UCSD-AML1 (cell line): Measurements from ENCODE around the gene RPL19.
"Not testable (repeated sequence)": the region's sequence is repeated elsewhere in the genome, so short reads cannot be mapped to it uniquely, and the experiment has no call there.

Experiments used
- DNase-seq: peaks from one replicate; lab custom pipeline; 2025; ENCODE audit not compliant: unreplicated experiment; lab: John Stamatoyannopoulos, UW

RPL19 gene

DNA sequence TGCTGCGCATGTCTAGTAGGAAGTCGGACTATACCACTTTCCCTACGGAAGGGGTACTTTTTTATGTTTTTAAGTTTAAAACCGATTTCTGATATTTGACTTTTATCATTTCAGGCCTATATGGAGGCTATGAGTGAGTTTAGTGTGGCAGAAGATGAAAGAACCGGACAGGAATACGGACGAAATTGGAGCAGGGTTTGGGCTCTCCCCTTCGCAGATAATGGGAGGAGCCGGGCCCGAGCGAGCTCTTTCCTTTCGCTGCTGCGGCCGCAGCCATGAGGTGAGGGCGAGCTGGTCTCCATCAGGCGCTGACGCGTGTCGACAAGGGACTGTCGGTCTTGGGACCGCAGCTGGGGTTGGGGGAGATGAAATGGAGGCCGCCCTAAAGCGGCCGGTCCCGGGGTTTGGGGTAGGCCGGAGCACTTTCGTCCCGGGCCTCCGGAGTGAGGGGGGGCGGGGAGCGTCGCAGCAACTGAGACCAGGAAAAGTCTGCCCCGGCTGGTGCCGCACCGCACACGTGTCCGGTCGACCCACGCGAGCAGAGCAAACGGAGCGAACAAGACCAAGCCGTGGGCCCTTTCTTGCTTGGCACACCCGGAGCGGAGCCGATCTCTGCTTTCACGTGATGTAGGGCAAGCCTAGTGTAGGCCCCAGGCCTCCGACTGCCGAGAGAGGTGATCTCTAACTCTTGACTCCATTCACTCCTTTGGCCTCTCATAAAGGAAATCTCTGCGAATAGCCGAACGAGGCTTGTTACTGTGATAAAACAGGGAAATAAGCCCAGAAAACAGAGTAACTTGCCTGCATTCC, at the start of gene RPL19:
RPL19 (plus strand) TSS at position 214 of the 810 bp plus-strand sequence; CDS start at position 276, 62 bp downstream.
- DNase-seq, result peak; percentile 83

DNA sequence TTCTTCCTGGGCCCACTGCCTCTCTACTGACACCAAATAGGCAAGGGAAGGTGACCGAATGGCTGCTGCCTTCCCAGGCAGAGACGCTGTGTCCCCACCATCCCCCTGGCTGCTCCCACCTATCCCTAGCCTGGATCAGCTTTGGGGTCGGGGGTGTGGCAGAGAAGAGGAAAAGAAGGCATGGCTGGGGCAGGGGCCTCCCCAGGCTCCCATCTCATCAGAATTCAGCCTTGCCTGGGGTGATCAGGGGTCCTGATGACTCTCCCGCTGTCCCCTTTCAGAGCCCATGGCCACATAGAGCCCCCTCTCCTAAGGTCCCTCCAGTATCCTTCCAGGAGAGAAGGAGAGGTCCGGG, 49.3 kb upstream of the RPL19 start:
- no peak for DNase-seq

DNA sequence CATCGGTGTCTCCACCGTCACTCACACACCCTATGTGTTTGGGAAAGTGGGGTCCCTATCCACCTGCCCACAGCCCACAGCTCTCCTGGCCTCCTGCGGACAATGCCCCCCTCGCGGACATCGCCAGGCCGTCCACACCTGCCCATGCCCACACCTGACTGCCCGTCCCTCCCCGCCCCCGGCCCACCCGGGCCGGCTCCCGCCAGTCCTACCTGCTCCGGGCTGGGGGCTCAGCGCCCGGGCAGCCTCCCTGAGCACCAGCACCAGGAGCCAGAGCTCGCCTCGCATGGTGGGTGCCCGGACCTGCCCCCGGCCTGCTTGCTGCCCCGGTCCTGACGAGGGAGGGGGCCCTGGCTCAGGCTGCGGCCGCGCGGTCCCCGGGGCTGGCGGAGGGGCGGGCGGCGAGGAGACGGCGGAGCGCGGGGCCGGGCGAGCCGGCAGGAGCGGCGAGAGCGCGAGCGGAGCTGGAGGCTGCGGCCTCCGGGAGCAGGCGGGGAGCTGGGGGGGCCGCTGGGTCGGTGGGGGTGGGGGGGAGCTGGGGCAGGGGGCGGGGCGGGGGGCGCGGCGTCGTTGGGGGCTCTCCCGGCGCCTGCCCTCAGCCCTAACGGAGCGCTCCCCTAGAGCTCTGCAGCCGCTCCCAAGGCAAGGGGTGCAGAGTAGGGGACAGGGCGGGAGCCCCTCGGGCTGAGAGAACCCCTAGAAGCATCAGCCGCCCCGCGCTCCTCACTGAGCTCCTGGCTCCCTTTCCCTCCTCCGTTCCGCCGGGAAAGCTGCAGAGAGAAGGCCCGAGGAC, 48.7 kb upstream of the RPL19 start, which contains the start of gene PLXDC1:
PLXDC1 (minus strand) TSS at position 488 of the 793 bp plus-strand sequence; CDS start at position 288, 200 bp downstream.
- DNase-seq, result no peak

DNA sequence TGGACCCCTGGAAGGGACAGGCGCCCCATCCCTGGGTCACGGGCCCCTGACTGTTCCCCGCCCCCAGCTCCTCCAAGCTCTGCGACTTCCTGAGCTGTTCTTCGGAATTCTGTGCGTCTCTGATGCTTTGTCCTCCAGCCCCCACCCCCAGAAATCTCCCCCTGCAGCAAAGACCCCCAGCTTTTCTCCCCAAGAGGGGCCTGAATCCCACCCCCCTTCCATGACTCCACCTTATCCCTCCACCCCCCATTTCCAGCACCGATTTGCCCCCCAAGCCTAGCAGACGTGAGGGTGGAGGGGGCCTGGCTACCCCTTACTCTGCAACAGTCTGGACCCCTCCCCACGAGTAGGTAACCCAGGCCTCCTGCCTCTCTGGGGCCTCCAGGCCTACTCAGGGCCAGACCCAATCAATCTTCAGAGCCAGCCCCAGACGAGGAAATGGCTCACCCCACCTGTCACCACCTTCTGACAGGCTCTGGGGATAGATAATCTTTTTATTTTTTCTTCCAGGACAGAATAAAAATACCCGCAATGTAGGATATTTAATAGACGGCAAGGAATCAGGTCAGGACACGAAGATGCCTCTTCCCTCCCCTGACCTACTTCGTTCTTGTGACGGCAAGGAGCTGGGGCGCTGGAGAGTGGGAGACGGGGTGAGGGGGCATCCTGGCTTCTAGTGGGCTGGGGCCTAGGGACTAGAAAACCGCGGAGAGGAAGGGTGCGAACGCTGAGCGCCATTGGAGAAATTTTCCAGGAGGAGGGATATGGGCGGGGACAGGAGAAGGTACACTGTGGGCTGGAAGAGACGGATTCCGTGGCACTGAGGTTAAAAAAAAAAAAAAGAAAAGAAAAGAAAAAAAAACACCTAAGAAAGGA, 47.9 kb upstream of the RPL19 start:
- no peak for DNase-seq

DNA sequence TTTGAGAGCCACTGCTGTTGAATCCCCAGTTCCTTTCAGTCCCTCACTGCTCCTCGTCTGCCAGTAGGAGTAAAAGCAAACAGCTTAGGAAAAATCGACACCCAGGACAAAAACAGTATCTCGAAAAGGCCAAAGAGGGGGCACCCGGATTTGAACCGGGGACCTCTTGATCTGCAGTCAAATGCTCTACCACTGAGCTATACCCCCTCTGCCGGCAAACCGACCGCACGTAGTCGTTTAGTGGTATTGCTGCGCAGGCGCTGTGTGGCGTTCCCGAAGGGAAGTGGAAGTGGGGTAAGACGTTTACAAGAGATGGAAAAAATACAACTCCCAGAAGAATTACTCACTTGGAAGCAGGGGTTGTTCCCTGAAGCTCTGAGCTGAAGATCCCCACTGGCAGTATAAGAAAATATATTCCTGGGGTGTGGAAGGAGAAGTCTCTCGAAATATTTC, 46.5 kb upstream of the RPL19 start:
- peak; percentile 92 for DNase-seq

DNA sequence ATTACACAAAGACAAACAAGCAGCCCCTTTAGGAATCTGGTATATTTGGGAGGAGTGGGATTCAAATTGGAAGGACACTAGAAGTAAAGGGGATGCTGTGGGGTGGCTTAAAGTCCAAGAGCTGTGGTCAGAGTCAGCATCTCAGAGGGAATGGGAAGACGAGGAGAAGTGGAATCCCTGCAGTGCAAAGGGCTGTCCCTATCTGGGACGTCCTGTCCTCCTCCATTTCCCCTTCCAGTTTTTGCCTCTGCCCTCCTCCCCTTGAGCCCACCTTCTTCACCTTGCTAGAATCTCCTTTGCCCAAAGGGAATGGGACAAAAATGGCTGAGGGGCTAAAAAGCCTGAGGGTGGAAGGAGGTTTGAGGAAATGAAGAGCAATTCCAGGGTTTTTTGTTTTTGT, 44.4 kb upstream of the RPL19 start:
- DNase-seq, result no peak

DNA sequence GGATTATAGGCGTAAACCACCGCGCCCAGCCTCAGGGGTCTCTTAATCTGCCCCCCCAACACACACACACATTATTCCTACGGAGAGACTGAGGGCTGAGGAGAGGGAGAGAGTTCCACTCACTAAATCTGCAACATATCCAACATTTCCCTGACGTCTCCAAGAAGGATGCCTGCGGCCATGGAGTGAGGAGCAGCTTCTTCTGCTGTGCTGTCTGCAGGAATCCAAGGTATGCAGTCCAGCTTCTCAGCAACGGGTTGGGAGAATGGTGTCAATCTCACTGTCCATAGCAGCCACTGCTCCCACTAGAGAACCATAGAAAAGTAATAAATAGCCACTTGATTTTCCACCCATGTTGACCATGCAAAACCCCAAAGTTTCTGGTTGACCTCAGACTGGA, 43.6 kb upstream of the RPL19 start:
- no peak for DNase-seq

DNA sequence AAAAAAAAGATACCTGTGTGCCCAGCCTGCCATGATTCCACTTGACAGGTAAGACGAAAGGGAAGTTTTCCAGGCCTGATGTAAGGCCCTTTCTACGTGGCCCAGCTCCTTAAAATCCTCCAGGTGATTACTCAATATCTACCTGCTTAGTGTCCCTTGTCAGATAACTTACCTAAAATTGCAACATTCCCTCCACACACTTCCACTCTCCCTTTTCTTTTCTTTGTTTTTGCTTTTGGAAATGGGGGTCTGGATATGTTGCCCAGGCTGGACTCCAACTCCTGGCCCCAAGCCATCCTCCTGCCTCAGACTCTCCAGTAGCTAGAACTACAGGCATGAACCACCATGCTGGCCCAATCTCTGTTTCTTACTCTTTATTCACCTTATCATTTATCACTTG, 41.5 kb upstream of the RPL19 start:
- DNase-seq, result no peak

DNA sequence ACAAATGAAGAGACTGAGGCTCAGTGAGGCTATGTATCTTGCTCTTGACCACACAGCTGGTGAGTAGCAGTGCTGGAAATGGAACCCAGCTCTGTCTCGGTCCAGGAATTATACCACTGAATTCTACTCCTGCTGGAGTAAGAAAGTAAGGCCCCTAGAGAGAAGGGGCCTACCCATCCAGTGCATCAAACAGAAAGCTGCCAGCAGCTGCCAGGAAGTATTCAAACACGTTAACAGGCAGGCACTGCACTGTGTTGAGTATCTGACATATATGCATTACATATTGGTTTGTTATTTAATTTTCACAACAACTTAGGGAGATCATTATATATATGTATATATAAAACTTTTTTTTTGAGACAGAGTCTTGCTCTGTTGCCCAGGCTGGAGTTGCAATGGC, 38.1 kb upstream of the RPL19 start:
- no peak for DNase-seq

DNA sequence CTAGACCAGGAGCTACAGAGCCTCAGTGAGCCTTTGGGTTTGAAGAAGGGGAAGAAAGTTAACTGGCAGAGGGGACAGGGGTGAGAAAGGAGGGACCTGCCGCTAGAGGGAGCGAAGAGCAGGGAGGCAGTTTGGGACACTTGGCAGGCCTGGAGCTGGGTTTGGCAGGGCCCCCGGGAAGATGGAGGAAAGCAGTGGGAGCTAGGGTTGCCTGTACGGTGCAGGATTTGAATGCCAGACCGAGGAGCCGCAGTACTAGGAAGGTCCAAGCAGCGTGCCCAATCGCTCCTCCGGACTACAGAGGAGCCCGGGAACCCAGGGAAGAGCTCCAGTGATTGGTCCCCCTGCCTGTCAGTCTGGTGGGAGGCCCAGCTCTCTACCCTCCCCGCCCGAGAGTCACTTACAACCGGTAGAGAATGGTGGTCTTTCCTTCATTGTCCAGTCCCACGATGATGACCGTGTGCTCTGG, 35.4 kb upstream of the RPL19 start:
- DNase-seq, result peak; percentile 73

DNA sequence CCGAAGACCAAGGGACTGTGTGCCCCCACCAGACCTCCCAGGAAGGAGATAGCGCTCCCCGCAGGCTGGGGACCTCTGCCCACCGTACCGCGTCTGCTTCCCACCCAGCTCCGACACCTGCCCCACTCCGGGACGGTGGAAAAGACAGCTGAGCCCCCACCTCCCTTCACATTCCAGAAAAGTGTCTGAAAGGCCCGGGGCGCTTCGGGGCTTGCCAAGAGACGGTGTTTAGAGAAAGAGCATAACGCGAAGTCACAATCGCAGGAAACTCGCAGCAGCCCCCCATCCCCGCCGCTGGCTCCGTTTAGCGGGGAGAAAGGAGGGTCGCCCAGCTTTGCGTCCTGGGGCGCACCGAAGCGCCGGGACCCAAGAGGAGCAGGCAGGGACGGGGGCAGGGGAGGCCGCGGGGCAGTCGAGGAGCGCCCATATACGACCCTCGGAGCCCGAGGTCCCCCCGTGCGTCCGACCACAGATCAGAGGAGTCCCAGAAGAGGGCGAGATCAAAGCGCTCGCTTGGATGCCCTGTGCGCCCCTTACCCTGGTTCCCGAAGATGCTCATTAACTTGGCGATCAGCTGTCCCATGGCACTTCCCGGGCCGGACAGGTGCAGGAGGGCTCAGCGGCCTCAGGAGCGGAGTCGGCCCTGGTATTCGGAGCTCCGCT, 34.8 kb upstream of the RPL19 start:
- no peak for DNase-seq

DNA sequence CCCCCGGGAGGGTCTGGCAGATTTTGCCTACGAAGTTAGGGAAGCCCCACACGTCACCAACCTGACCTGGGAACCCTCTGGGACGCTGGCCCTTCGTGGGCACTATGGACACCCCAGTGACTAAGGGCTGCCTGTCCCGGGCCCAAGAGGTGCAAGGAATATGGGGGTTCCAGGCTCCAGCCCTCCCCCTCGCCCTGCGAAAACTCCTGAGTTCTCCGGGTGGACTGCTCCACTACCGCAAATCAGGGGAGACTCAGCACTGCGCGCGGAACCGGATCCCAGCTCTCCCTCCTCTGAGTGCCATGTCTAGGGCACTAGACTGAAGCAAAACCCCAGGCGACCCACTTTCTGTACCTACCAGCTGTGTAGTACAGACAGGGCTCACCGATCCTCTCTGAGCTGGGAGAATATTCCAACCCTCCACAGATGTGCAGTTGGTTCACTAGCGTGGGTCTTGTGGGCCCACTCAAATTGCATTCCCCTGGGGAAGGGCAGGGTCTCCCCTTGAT, 34.2 kb upstream of the RPL19 start, which contains the start of gene ARL5C:
ARL5C (minus strand) TSS at position 321 of the 509 bp plus-strand sequence. CDS start 401 bp downstream, outside the sequence.
- DNase-seq, result no peak

DNA sequence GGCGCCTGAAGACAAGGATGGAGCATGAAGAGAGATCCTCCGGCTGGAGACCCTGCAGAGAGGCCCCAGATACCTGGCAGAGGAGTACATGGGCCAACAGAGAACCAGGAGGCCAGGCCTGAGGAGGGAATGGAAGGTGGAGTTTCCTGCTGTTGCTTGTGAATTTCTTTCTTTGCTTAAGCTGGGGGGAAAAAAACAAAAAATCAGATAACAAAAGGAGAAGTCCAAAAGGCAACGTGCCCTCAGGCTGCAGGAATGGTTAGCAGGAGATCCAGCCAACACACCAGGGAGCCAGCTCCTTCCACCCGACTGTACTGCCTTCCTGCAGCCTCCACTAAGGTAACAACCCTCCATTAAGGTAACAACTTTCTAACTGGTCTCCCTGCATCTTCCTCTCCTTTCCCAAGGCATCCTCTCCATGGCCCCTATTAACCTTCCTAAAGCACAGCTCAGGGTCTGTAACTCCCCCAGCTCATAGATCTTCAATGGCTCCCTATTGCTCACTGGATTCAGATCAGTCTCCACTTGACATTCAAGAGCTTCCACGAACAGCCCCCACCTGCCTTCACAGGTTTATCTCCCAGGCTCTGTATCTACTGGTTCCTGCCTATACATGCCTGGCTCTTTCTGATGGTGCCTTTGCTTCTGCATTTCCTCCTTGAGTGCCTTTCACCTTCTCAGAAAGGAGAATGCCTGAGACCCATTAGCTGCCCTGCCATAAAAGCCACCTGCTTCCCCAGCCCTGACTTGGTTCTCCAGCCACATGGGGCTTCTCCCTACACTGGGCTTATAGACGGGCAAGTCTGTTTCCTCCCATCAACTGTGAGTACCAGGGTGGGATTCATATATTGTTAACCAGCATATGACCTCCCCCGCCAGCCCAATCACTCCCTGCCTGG, 33.4 kb upstream of the RPL19 start:
- peak; percentile 41 for DNase-seq

DNA sequence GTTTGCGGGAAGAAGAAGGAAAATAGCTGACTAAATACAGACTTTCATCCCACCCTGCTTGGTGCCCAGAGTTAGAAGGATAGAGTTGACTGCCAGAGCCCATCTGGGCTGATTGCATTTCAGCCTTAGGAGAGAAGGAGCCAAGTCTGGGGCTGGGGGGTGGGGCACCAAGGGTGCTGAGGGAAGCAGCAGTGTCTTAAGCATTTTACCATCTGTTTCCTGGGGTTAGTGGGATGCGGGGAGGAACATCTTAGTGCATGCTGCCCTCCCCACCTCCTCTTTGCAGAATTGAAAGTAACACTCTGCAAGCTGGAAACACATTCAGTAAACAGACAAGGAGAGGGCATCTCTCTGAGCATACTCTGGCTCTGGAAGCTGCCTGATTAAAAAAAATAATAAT, 32.6 kb upstream of the RPL19 start:
- peak; percentile 80 for DNase-seq

DNA sequence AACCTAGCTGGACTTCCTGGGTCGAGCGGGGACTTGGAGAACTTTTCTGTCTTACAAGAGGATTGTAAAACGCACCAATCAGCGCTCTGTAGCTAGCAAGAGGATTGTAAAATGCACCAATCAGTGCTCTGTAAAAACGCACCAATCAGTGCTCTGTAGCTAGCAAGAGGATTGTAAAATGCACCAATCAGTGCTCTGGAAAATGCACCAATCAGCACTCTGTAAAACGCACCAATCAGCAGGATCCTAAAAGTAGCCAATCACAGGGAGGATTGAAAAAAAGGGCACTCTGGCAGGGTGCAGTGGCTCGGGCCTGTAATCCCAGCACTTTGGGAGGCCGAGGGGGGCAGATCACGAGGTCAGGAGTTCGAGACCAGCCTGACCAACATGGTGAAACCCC, 31.6 kb upstream of the RPL19 start:
- not testable (repeated sequence) for DNase-seq

DNA sequence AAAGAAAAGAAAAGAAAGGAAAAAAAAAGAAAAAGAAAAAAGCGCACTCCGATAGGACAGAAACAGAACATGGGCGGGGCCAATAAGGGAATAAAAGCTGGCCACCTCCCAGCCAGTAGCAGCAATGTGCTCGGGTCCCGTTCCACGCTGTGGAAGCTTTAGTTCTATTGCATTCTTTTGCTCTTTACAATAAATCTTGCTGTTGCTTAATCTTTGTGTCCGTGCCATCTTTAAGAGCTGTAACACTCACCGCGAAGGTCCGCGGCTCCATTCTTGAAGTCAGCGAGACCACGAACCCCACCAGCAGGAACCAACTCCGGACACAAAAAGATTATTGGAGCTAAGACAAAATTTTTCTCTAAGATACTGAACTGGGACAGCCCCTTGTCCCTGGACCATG, 31.0 kb upstream of the RPL19 start:
- DNase-seq, result no peak

DNA sequence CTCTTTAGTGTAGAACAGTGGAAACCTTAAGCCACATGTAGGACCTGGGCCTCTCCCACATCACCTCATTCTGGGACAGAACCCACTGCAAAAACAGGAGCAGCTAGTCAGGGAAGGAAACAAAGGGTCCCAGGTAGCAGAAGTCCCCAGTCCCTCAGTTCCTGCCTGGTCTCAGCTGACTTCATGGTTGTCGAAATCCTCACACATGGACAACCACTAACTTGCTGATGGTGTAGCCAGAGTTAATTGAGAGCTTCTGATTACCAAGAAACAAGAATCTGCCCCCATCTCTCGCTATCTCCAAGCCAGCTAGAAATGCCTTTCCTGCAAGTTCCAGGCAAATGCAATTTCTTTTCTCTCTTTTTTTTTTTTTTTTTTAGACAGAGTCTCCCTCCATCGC, 30.6 kb upstream of the RPL19 start:
- DNase-seq, result no peak

DNA sequence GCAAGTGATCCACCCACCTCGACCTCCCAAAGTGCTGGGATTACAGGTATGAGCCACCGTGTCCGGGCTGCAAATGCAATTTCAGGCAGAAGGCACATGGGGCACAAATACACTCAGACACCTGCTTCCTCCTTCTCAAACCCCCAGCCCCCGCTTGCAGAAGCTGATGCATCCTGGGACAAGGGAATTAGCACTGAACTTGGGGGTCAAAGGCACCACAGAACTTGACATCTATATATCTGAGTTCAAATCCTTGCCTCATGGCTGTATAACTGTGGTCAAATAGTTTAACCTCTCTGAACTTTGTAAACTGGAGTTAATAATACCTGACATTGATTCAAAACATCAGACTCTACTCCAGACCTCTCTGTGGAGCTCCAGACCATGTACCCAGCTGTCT, 30.0 kb upstream of the RPL19 start:
- DNase-seq, result no peak

DNA sequence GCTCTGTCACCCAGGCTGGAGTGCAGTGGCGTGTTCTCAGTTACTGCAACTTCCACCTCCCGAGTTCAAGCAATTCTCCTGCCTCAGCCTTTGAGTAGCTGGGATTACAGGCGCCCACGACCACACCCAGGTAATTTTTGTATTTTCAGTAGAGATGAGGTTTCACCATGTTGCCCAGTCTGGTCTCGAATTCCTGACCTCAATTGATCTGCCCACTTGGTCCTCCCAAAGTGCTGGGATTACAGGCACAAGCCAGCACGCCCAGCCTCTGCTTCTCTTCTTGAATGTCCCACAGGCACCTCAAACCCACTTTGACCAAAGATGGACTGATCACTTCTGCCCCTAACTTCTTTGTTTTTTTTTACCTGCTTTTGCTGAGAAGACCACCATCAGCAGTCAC, 29.5 kb upstream of the RPL19 start:
- DNase-seq, result no peak
